ENCODE measurements around the gene DEFB118. TPM values are rescaled to one million over a fixed set of nuclear protein-coding genes. Genes with fewer than 3 reads are reported as not detected.

Gene DEFB118
- total RNA-seq, 1 donor from 2014 or later = not detected

- CTCF ChIA-PET = no interaction called here
- Mint-ChIP-seq H3K27me3 (peaks cover 3% of the 10 kb centered on the region), H3K36me3 (ENCODE audit: low read depth) (no peaks in the 10 kb centered on the region), H3K4me1 (no peaks in the 10 kb centered on the region), H3K4me3 (no peak overlapping the region), H3K9me3 (no peaks in the 10 kb centered on the region), H3K27ac (no peak overlapping the region)
- intact Hi-C loops (cut with micrococcal nuclease) = no loop called here
- POLR2A ChIA-PET = interaction anchor here (0.6 kb wide), 1 partner anchor 24 kb away, joined by 3 read pairs; no protein-coding TSS in a partner anchor
- TF ChIP-seq CTCF (IDR thresholded peaks at IDR 0.05) = no peak
- ATAC-seq (ENCODE audit: low read depth) (no peak), DNase-seq (no peak)
Observed at GRCh38 chr20:31418307-31418706, 49.9 kb downstream of the DEFB118 start.

Other genes with a start within 250 kb of the DEFB118 start
- gene DEFB115, start 110.9 kb upstream of the DEFB118 start, total RNA-seq = not detected in 2 replicates
- not detected in 2 replicates for gene DEFB116, start 60.0 kb upstream of the DEFB118 start, total RNA-seq
- gene DEFB119, start 22.0 kb downstream of the DEFB118 start, total RNA-seq = not detected in 2 replicates
- gene DEFB121, start 37.6 kb downstream of the DEFB118 start, total RNA-seq = not detected in 2 replicates
- gene DEFB123, start 72.0 kb downstream of the DEFB118 start, total RNA-seq = not detected in 2 replicates
- not detected in 2 replicates for gene DEFB124, start 106.5 kb downstream of the DEFB118 start, total RNA-seq
- not detected in 2 replicates for gene REM1, start 106.7 kb downstream of the DEFB118 start, total RNA-seq
- gene HM13, start 145.8 kb downstream of the DEFB118 start, total RNA-seq = 77.5 and 90.9 TPM in 2 replicates
- gene ID1, start 236.7 kb downstream of the DEFB118 start, total RNA-seq = 0.20 and 0.60 TPM in 2 replicates

Data from activated B cell treated with CpG ODN at 0.5 μM for 24 hours (primary cell).